Endothelial cell of hepatic sinusoid (primary cell): ENCODE measurements around the gene TRPM3.

Experiments used
- in situ Hi-C: cut with HindIII; loops from 2 replicates; pipeline ENCODE4 v1.10.0; 2017; ENCODE audit warnings: low sequenced_read_pairs

Gene TRPM3

GRCh38 chr9:70510157-70510770 is 611.2 kb downstream of the TRPM3 start:
- in situ Hi-C loops, result no loop called here

- in situ Hi-C loops, result no loop called here
These were observed 615.3 kb downstream of the TRPM3 start for GRCh38 chr9:70506159-70506558.

- in situ Hi-C loops, result no loop called here
These were observed 616.6 kb downstream of the TRPM3 start for GRCh38 chr9:70504834-70505233.

GRCh38 chr9:70502690-70503089 is 618.7 kb downstream of the TRPM3 start:
- in situ Hi-C loops, result no loop called here

- in situ Hi-C loops, result no loop called here
These were observed 620.6 kb downstream of the TRPM3 start for GRCh38 chr9:70500793-70501192.

- in situ Hi-C loops, result no loop called here
These were observed 621.8 kb downstream of the TRPM3 start for GRCh38 chr9:70499621-70500020.

GRCh38 chr9:70498866-70499265 is 622.6 kb downstream of the TRPM3 start:
- in situ Hi-C loops, result no loop called here

- in situ Hi-C loops, result no loop called here
These were observed 625.2 kb downstream of the TRPM3 start for GRCh38 chr9:70496244-70496643.

- in situ Hi-C loops, result no loop called here
These were observed 625.9 kb downstream of the TRPM3 start for GRCh38 chr9:70495514-70495913.

GRCh38 chr9:70494221-70494620 is 627.2 kb downstream of the TRPM3 start:
- in situ Hi-C loops, result no loop called here

GRCh38 chr9:70493029-70493428 is 628.4 kb downstream of the TRPM3 start:
- in situ Hi-C loops, result no loop called here

GRCh38 chr9:70492319-70492777 is 629.1 kb downstream of the TRPM3 start:
- in situ Hi-C loops, result no loop called here

- in situ Hi-C loops, result no loop called here
These were observed 629.7 kb downstream of the TRPM3 start for GRCh38 chr9:70491426-70492318.

GRCh38 chr9:70490478-70490877 is 630.9 kb downstream of the TRPM3 start:
- in situ Hi-C loops, result no loop called here

GRCh38 chr9:70488793-70489105 is 632.7 kb downstream of the TRPM3 start:
- in situ Hi-C loops, result no loop called here

GRCh38 chr9:70488098-70488792 is 633.2 kb downstream of the TRPM3 start:
- in situ Hi-C loops, result no loop called here

GRCh38 chr9:70486127-70486526 is 635.3 kb downstream of the TRPM3 start:
- in situ Hi-C loops, result no loop called here

- in situ Hi-C loops, result no loop called here
These were observed 636.1 kb downstream of the TRPM3 start for GRCh38 chr9:70485273-70485858.

- in situ Hi-C loops, result no loop called here
These were observed 636.9 kb downstream of the TRPM3 start for GRCh38 chr9:70484232-70485130.

GRCh38 chr9:70481471-70481870 is 640.0 kb downstream of the TRPM3 start:
- in situ Hi-C loops, result no loop called here
